Adipocyte (in vitro differentiated cells): ENCODE results near the gene C9orf153.

Experiments
- DNase-seq: peaks from one replicate; pipeline ENCODE4 v3.0.0-alpha.2; 2015; ENCODE audit warnings: low read depth
- H3K27me3 ChIP-seq: replicated peaks from 2 replicates; pipeline ENCODE4 v1.7.0; 2013; ENCODE audit warnings: mild to moderate bottlenecking, low read length, moderate library complexity; ENCODE audit not compliant: control insufficient read depth, insufficient read depth
- H3K36me3 ChIP-seq: 2 replicates; pipeline ENCODE4 v1.7.0; 2013; ENCODE audit warnings: low read length, mild to moderate bottlenecking, moderate library complexity; ENCODE audit not compliant: control insufficient read depth, insufficient read depth, severe bottlenecking
- H3K4me1 ChIP-seq: 2 replicates; pipeline ENCODE4 v1.7.0; 2013; ENCODE audit warnings: mild to moderate bottlenecking, low read length, moderate library complexity; ENCODE audit not compliant: control insufficient read depth, insufficient read depth
- H3K4me3 ChIP-seq: 2 replicates; pipeline ENCODE4 v1.7.0; 2013; ENCODE audit warnings: mild to moderate bottlenecking, low read length, moderate library complexity
- H3K9ac ChIP-seq: 2 replicates; pipeline ENCODE4 v1.7.0; 2013; ENCODE audit warnings: mild to moderate bottlenecking, low read length, moderate library complexity
- H3K9me3 ChIP-seq: 2 replicates; pipeline ENCODE4 v1.7.0; 2013; ENCODE audit warnings: mild to moderate bottlenecking, low read length, moderate library complexity; ENCODE audit not compliant: control insufficient read depth

C9orf153 gene

GRCh38 chr9:86285261-86285660 lies 25.8 kb upstream of the C9orf153 start:
- no peak for DNase-seq
- H3K9ac ChIP-seq = no peak overlapping the region
- H3K4me1 ChIP-seq = peaks cover 17% of the 10 kb centered on the region
- no peaks in the 10 kb centered on the region for H3K9me3 ChIP-seq
- no peak overlapping the region for H3K4me3 ChIP-seq
- H3K27me3 ChIP-seq = no peaks in the 10 kb centered on the region
- H3K36me3 ChIP-seq = peaks cover 24% of the 10 kb centered on the region

DNA sequence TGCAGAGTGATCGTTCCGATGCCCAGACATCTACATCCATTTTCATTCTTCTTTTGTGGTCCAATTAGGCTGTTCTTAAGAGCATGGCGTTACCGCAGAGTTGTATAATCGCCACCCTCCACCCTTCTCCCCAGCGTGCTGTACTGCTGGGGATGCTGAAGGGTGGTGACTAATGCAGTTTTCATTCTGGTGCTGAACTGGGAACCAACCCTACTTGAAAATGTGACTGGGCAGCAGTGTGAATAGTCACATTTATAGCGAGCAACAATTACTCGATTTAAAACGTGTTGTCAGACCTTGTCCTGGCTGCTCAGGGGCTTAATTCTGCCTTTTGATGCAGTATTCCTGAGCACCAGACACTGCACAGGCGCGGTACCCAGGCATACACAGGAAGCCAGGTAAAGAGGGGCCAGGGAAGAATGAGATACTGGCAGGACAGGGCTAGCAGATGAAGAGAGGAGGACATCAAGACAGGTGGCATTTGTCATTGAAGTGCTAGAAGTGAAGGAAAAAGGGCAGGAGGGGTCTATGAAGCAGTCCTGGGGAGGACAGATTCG lies 23.6 kb upstream of the C9orf153 start:
- H3K4me3 ChIP-seq = peak overlapping the region; percentile 98
- DNase-seq = peak; percentile 66
- H3K27me3 ChIP-seq = no peaks in the 10 kb centered on the region
- H3K4me1 ChIP-seq = peaks cover 29% of the 10 kb centered on the region
- no peaks in the 10 kb centered on the region for H3K9me3 ChIP-seq
- H3K36me3 ChIP-seq = peaks cover 24% of the 10 kb centered on the region
- H3K9ac ChIP-seq = peak overlapping the region; percentile 98

DNA sequence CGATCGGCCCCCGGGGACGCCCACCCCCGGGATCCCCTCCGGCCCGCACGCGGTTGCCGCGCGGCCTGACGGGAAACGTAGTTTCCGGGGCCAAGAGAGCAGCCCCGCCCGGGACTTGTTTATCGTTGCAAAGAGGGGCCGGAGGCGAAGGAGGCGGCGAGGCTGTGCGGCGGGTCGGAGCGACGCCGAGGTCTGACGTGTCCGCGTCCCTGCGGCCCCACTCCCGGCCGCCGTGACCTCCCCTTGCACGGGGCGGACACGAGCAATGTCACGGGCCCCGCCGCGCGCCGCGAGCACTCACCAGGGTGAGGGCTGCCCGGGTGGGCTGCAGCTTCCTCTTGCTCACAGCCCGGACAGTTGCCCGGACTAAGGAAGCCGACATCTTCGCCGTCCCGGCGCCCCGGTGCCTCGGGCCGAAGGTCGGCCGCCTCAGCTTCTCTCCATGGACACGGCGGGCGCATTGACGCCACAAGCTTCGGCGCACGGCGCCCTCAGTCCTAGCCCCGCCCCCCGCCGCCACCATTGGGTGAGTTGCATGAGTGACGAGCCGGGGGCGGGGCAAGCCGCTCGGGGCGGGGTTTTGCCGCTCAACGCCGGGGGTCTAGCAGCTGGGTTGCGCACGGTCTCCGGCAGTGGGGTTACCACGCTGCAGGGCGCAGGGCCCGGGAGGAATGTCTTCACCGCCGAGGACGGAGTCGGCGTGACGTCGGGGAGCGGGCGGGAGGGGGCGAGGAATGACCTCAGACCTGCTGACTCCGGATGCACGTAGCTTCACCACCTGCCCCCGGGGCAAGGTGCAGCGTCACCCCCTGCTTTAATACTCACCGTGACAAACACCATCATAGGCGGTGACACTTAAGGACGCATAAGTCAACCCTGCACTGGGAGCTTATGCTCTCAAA lies 22.9 kb upstream of the C9orf153 start, which contains the start of gene ISCA1:
Gene ISCA1 (minus strand): TSS at position 462 of the 902 bp plus-strand sequence. CDS start 80 bp downstream, at position 382.
- H3K9ac ChIP-seq = peak within 1 kb of the TSS; percentile 98
- no peaks in the 10 kb centered on the region for H3K27me3 ChIP-seq
- peak; percentile 98 for DNase-seq
- peaks cover 29% of the 10 kb centered on the region for H3K4me1 ChIP-seq
- peak within 1 kb of the TSS; percentile 98 for H3K4me3 ChIP-seq
- peaks cover 18% of the 10 kb centered on the region for H3K36me3 ChIP-seq
- H3K9me3 ChIP-seq = no peaks in the 10 kb centered on the region

DNA sequence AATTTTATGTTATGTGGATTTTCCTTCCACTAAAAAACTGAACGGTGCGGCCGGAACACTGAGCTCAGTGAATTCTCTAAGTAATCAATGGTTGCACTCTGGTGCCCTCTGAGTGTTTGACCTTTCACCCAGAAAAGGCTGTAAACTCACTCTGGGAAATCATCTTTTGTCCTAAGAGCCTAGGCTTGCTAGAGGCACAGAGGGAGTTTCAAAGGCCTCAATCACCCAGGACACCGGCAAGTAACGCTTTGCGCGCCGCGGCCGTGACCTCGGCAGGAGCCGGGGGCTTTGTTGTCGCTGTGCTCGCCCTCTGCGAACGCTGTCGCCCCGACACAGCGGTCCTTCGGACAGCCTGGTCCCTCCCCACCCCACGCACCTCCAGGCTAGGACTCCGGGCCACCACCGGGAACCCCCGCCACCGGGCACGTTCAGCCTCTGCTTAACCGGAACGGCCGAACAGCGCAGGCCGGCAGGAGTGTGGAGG lies 22.2 kb upstream of the C9orf153 start:
- Histone ChIP-seq H3K9me3 (no peaks in the 10 kb centered on the region), H3K36me3 (peaks cover 18% of the 10 kb centered on the region), H3K4me1 (peaks cover 29% of the 10 kb centered on the region), H3K27me3 (no peaks in the 10 kb centered on the region), H3K9ac (peak overlapping the region; percentile 98), H3K4me3 (peak overlapping the region; percentile 98)
- no peak for DNase-seq

GRCh38 chr9:86280580-86280979 lies 21.1 kb upstream of the C9orf153 start:
- Histone ChIP-seq H3K9ac (peak overlapping the region; percentile 98), H3K36me3 (peaks cover 18% of the 10 kb centered on the region), H3K4me1 (peaks cover 30% of the 10 kb centered on the region), H3K9me3 (no peaks in the 10 kb centered on the region), H3K4me3 (peak overlapping the region; percentile 98), H3K27me3 (no peaks in the 10 kb centered on the region)
- DNase-seq = no peak

DNA sequence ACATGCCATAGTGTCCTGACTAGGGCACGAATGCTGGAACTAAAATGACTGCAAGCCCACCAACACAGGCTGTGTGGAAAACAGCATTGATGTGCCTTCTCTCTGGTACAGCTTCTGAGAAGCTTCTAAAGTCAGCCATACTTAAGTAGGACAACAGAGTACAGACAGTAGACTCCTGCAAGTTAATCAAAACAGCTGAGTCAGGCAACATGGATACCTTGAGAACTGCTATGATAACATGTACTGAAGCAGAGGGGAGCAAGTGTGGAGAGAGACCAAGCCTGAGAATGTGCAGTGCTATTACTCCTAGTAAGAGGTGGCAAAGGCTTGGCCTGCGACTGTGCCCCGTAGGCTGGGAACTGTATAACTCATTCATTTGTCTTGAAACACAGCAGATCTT lies 20.4 kb upstream of the C9orf153 start:
- no peaks in the 10 kb centered on the region for H3K9me3 ChIP-seq
- no peak for DNase-seq
- H3K4me3 ChIP-seq = no peak overlapping the region
- no peak overlapping the region for H3K9ac ChIP-seq
- H3K4me1 ChIP-seq = peaks cover 37% of the 10 kb centered on the region
- peaks cover 18% of the 10 kb centered on the region for H3K36me3 ChIP-seq
- H3K27me3 ChIP-seq = no peaks in the 10 kb centered on the region

DNA sequence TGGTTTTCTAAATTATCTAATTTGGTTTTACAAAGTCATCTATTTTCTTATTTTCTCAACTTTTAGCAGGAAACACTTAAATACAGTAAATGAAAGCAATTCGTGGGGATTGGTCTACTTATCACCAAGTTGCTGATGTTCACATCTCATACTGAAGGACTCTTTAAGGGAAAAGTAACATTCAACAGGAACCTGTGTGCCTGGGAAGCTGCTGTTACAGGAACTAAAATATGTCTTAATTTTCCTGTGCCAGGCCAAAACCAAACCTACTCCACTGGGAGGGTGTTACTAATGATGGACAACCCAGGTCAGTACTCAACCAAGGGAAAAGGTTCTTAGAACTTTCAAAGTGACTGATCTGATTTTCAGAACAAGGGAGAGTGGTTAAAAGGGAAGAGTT lies 17.6 kb upstream of the C9orf153 start:
- no peaks in the 10 kb centered on the region for H3K27me3 ChIP-seq
- peaks cover 36% of the 10 kb centered on the region for H3K36me3 ChIP-seq
- peaks cover 31% of the 10 kb centered on the region for H3K4me1 ChIP-seq
- DNase-seq = no peak
- no peak overlapping the region for H3K9ac ChIP-seq
- H3K4me3 ChIP-seq = no peak overlapping the region
- no peaks in the 10 kb centered on the region for H3K9me3 ChIP-seq

- Histone ChIP-seq H3K36me3 (peaks cover 47% of the 10 kb centered on the region), H3K9me3 (no peaks in the 10 kb centered on the region), H3K4me3 (no peak overlapping the region), H3K4me1 (peaks cover 27% of the 10 kb centered on the region), H3K9ac (no peak overlapping the region), H3K27me3 (no peaks in the 10 kb centered on the region)
- no peak for DNase-seq
These were observed 16.5 kb upstream of the C9orf153 start for GRCh38 chr9:86275962-86276361.

DNA sequence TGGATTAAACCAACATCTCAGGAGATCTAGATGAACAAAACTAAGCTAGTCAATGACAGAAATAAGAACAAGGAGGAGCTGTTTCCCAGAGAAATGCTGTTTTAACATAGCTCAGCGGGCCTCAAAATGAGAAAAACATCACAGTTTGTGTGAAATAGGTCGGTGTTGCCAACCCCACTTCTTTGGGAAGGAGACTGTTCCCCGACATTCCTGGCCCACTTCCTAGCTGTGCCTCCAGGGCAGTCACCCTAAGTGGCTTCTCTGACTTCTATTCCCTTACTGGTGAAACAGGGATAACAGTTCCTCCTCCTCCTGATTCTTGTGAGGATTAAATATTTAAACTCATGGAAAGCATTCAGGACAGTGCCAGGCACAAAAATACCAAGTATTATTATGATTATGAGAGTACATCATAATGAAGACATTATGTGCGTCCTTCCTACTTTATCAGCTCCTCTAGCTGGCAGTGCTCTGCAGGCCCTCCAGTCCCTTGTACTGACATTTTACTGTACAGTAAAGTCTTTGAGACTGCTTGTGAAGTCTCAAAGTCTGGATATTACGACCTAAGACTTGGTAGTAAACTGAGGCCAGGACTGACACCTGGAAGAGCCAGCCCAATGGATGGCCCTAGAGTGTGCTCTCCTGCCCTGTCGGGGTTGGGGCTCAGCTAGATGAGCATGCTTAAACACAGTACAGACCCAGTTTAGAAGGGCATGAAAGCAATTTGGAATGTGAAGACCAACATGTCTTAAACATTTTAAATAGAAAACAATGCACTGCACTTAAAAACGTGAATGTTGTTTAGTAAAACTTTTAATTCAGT lies 15.6 kb upstream of the C9orf153 start:
- Histone ChIP-seq H3K9ac (no peak overlapping the region), H3K4me1 (peaks cover 19% of the 10 kb centered on the region)
- DNase-seq = no peak

DNA sequence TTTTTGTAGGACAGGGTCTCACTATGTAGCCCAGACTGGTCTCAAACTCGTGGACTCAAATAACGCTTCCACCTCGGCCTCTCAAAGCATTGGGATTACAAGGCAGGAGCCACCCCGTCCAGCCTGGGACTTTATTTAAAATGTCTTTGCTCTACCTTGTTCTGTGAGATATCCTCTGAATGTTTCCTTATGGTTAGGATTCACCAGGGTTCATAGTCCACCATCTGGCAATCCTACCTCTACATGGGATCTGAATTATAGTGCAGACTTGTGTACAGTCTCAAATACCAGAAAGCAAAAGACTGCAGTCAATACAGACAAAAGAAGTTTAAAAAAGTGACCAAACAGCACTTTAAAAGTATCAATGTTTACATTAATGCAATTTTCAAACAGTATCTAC lies 12.8 kb upstream of the C9orf153 start:
- DNase-seq = no peak
- H3K9ac ChIP-seq = no peak overlapping the region
- H3K4me3 ChIP-seq = no peak overlapping the region
- peaks cover 39% of the 10 kb centered on the region for H3K36me3 ChIP-seq
- no peaks in the 10 kb centered on the region for H3K9me3 ChIP-seq
- no peaks in the 10 kb centered on the region for H3K27me3 ChIP-seq
- H3K4me1 ChIP-seq = peaks cover 8% of the 10 kb centered on the region

More for the DNA sequence above, 15.6 kb upstream of the C9orf153 start:
- Histone ChIP-seq H3K9me3 (no peaks in the 10 kb centered on the region), H3K27me3 (no peaks in the 10 kb centered on the region), H3K4me3 (no peak overlapping the region), H3K36me3 (peaks cover 47% of the 10 kb centered on the region)

GRCh38 chr9:86263876-86264275 lies 4.4 kb upstream of the C9orf153 start:
- no peaks in the 10 kb centered on the region for H3K27me3 ChIP-seq
- peaks cover 39% of the 10 kb centered on the region for H3K36me3 ChIP-seq
- H3K9ac ChIP-seq = no peak overlapping the region
- H3K4me3 ChIP-seq = no peak overlapping the region
- no peaks in the 10 kb centered on the region for H3K4me1 ChIP-seq
- no peaks in the 10 kb centered on the region for H3K9me3 ChIP-seq
- no peak for DNase-seq
